Activated T-cell treated with anti-CD3 and anti-CD28 coated beads, Interleukin-2, amount 50 U/mL, for 1 hour (primary cell): ENCODE results near the gene INTS6.

ENCODE experiments used
- DNase-seq: peaks from one replicate; pipeline ENCODE4 v3.0.0-alpha.2; 2020

INTS6 gene

GRCh38 chr13:51452361-51453206 is at the start of gene INTS6:
INTS6 (minus strand) TSS chr13:51453036; CDS start chr13:51452525, 511 bp downstream.
- DNase-seq = peak; percentile 97

GRCh38 chr13:51502153-51502651 is 49.4 kb upstream of the INTS6 start:
- DNase-seq = no peak

- DNase-seq = no peak
These were observed 48.8 kb upstream of the INTS6 start for GRCh38 chr13:51501592-51502152.

GRCh38 chr13:51501096-51501495 is 48.3 kb upstream of the INTS6 start:
- DNase-seq = no peak

- DNase-seq = no peak
These were observed 47.9 kb upstream of the INTS6 start for GRCh38 chr13:51500687-51501086.

GRCh38 chr13:51499841-51500240 is 47.0 kb upstream of the INTS6 start:
- no peak for DNase-seq

GRCh38 chr13:51495316-51495715 is 42.5 kb upstream of the INTS6 start:
- no peak for DNase-seq

- no peak for DNase-seq
These were observed 41.3 kb upstream of the INTS6 start for GRCh38 chr13:51494156-51494555.

- no peak for DNase-seq
These were observed 35.4 kb upstream of the INTS6 start for GRCh38 chr13:51488212-51488611.

- no peak for DNase-seq
These were observed 28.8 kb upstream of the INTS6 start for GRCh38 chr13:51481656-51482055.

- no peak for DNase-seq
These were observed 26.3 kb upstream of the INTS6 start for GRCh38 chr13:51479199-51479523.

GRCh38 chr13:51478418-51479198 is 25.8 kb upstream of the INTS6 start:
- no peak for DNase-seq

GRCh38 chr13:51477653-51478324 is 25.0 kb upstream of the INTS6 start:
- no peak for DNase-seq

- no peak for DNase-seq
These were observed 24.3 kb upstream of the INTS6 start for GRCh38 chr13:51477149-51477548.

GRCh38 chr13:51475727-51476501 is 23.1 kb upstream of the INTS6 start:
- no peak for DNase-seq

GRCh38 chr13:51469790-51470189 is 17.0 kb upstream of the INTS6 start:
- no peak for DNase-seq

GRCh38 chr13:51467730-51468129 is 14.9 kb upstream of the INTS6 start:
- no peak for DNase-seq

GRCh38 chr13:51465124-51465523 is 12.3 kb upstream of the INTS6 start:
- DNase-seq = no peak

- DNase-seq = no peak
These were observed 4.4 kb upstream of the INTS6 start for GRCh38 chr13:51457086-51457815.

GRCh38 chr13:51456510-51456909 is 3.7 kb upstream of the INTS6 start:
- DNase-seq = no peak

GRCh38 chr13:51455532-51455931 is 2.7 kb upstream of the INTS6 start:
- DNase-seq = no peak
